ENCODE measurements around the gene OR2M4. TPM values are rescaled to one million over a fixed set of nuclear protein-coding genes. Genes with fewer than 3 reads are reported as not detected.

OR2M4 gene
- total RNA-seq, 1 donor from 2014 or later: not detected

DNA sequence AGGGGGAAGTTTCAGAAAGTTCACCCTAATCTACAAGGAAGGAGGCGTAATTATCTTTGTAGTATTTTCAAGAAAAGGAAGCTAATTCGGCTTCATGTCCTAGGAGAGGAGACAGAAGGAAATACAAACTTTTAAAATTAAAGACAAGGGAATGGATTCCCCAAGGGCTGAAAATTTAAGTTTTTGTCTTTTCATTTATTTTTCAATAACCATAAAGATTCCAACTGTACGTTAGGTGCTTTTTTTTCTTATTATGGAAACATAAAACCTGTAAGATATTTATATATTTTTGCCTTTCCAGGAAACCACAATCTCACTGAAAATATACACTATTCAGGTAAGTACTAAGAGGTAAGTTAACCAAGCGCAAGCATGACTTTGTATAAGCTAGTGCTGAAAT, 34.3 kb upstream of the OR2M4 start, which contains the start of gene OR2M3:
Gene OR2M3, plus strand, starts transcription at position 301 of the 400 bp plus-strand sequence. CDS start 5,803 bp downstream, outside the sequence.
- no peak within 1 kb of the TSS for H3K4me3 Mint-ChIP-seq (ENCODE audit: unreplicated experiment)
- no peak for DNase-seq
- H3K9me3 Mint-ChIP-seq (ENCODE audit: unreplicated experiment): peaks cover 10% of the 10 kb centered on the region
- no peak for TF ChIP-seq CTCF (IDR thresholded peaks at IDR 0.05; ENCODE audit: partially characterized antibody, unreplicated experiment)
- no peaks in the 10 kb centered on the region for H3K27me3 Mint-ChIP-seq (ENCODE audit: unreplicated experiment)
- H3K27ac Mint-ChIP-seq (ENCODE audit: unreplicated experiment): no peak within 1 kb of the TSS
- H3K4me1 Mint-ChIP-seq (ENCODE audit: low read depth, unreplicated experiment): no peaks in the 10 kb centered on the region
- no peaks in the 10 kb centered on the region for H3K36me3 Mint-ChIP-seq (ENCODE audit: unreplicated experiment)

GRCh38 chr1:248215880-248216279, 15.3 kb upstream of the OR2M4 start:
- Mint-ChIP-seq H3K9me3 (ENCODE audit: unreplicated experiment) (peaks cover 4% of the 10 kb centered on the region), H3K36me3 (ENCODE audit: unreplicated experiment) (no peaks in the 10 kb centered on the region), H3K27me3 (ENCODE audit: unreplicated experiment) (no peaks in the 10 kb centered on the region), H3K4me1 (ENCODE audit: low read depth, unreplicated experiment) (no peaks in the 10 kb centered on the region), H3K4me3 (ENCODE audit: unreplicated experiment) (no peak overlapping the region), H3K27ac (ENCODE audit: unreplicated experiment) (no peak overlapping the region)
- TF ChIP-seq CTCF (IDR thresholded peaks at IDR 0.05; ENCODE audit: partially characterized antibody, unreplicated experiment): no peak
- DNase-seq: no peak

DNA sequence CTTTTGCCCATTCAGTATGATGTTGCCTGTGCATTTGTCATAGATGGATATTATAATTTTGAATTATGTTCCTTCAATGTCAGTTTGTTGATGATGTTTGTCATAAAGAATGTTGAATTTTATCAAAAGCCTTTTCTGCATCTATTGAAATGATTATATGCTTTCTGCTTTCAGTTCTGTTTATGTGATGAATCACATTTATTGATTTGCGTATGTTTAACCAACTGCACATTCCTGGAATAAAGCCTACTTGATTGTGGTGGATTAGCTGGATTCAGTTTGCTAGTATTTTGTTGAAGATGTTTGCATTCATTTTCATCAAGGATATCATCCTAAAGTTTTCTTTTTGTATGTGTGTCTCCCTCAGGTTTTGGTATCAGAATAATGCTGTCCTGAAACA, 5.7 kb upstream of the OR2M4 start:
- no peaks in the 10 kb centered on the region for H3K36me3 Mint-ChIP-seq (ENCODE audit: unreplicated experiment)
- H3K9me3 Mint-ChIP-seq (ENCODE audit: unreplicated experiment): peaks cover 5% of the 10 kb centered on the region
- peaks cover 6% of the 10 kb centered on the region for H3K27me3 Mint-ChIP-seq (ENCODE audit: unreplicated experiment)
- DNase-seq: no peak
- H3K4me1 Mint-ChIP-seq (ENCODE audit: low read depth, unreplicated experiment): no peaks in the 10 kb centered on the region
- no peak for TF ChIP-seq CTCF (IDR thresholded peaks at IDR 0.05; ENCODE audit: partially characterized antibody, unreplicated experiment)
- no peak overlapping the region for H3K4me3 Mint-ChIP-seq (ENCODE audit: unreplicated experiment)
- H3K27ac Mint-ChIP-seq (ENCODE audit: unreplicated experiment): no peak overlapping the region

DNA sequence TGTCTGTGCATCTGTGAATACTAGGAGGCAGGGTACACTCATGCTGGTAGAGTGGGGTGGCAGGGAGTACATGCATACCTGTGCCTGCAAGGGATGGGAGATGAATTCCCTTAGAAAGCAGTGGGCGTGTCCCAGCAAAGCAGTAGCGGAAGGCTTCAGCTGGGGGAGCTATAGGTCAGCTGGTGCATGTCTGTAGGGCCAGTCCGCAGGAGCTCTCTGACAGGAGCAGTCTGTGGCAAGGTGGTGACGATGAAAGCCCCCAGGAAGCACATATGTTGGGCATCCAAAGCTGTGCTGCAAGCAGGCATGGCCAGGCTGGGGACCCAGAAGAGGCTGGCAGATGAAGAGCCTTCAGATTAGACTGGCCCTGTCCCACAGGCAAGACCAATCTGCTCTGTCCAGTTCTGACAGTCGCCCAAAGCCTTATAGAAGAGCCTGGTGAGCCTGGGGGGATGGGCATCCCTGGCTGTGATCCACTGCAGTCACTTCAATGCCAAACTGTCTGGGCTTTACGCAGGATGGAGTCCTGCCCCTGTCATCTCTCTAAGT, 1.8 kb upstream of the OR2M4 start:
- TF ChIP-seq CTCF (IDR thresholded peaks at IDR 0.05; ENCODE audit: partially characterized antibody, unreplicated experiment): no peak
- Mint-ChIP-seq H3K4me1 (ENCODE audit: low read depth, unreplicated experiment) (no peaks in the 10 kb centered on the region), H3K27ac (ENCODE audit: unreplicated experiment) (no peak overlapping the region), H3K27me3 (ENCODE audit: unreplicated experiment) (peaks cover 6% of the 10 kb centered on the region), H3K9me3 (ENCODE audit: unreplicated experiment) (no peaks in the 10 kb centered on the region), H3K4me3 (ENCODE audit: unreplicated experiment) (no peak overlapping the region), H3K36me3 (ENCODE audit: unreplicated experiment) (no peaks in the 10 kb centered on the region)
- DNase-seq: no peak

DNA sequence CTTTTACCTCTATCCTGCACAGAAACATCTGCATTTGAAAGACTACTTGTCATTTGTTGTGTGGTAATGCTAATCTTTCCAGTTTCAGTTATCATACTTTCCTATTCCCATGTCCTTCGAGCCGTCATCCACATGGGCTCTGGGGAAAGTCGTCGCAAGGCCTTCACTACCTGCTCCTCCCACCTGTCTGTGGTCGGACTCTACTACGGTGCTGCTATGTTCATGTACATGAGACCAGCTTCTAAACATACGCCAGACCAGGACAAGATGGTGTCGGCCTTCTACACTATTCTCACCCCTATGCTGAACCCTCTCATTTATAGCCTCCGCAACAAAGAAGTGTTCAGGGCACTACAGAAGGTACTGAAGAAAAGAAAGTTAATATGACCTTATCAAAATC, 8.3 kb downstream of the OR2M4 start:
- no peak overlapping the region for H3K27ac Mint-ChIP-seq (ENCODE audit: unreplicated experiment)
- peaks cover 5% of the 10 kb centered on the region for H3K9me3 Mint-ChIP-seq (ENCODE audit: unreplicated experiment)
- H3K4me1 Mint-ChIP-seq (ENCODE audit: low read depth, unreplicated experiment): no peaks in the 10 kb centered on the region
- no peak for DNase-seq
- H3K36me3 Mint-ChIP-seq (ENCODE audit: unreplicated experiment): peaks cover 4% of the 10 kb centered on the region
- TF ChIP-seq CTCF (IDR thresholded peaks at IDR 0.05; ENCODE audit: partially characterized antibody, unreplicated experiment): no peak
- H3K4me3 Mint-ChIP-seq (ENCODE audit: unreplicated experiment): no peak overlapping the region
- H3K27me3 Mint-ChIP-seq (ENCODE audit: unreplicated experiment): no peaks in the 10 kb centered on the region

Measured in glutamatergic neuron (in vitro differentiated cells).